EH (cell line): Measurements from ENCODE around the gene NLRP12.
A peak's percentile ranks its signal among the peaks of the same experiment; 100 is the strongest.
"Not testable (repeated sequence)": the region's sequence is repeated elsewhere in the genome, so short reads cannot be mapped to it uniquely, and the experiment has no call there.

Experiments used
- DNase-seq: peaks from one replicate; pipeline ENCODE4 v3.0.0-alpha.2; 2015; ENCODE audit warnings: low read depth

Gene NLRP12

GRCh38 chr19:53824134-53824611, at the start of gene NLRP12:
NLRP12 (minus strand) TSS chr19:53824314; CDS start chr19:53824174, 140 bp downstream.
- DNase-seq, result no peak

GRCh38 chr19:53872762-53873161, 48.6 kb upstream of the NLRP12 start:
- DNase-seq, result no peak

GRCh38 chr19:53871454-53871853, 47.3 kb upstream of the NLRP12 start:
- no peak for DNase-seq

GRCh38 chr19:53870485-53870844, 46.4 kb upstream of the NLRP12 start:
- DNase-seq, result no peak

GRCh38 chr19:53869805-53870484, 45.8 kb upstream of the NLRP12 start:
- not testable (repeated sequence) for DNase-seq

- peak; percentile 96 for DNase-seq
These were observed 45.0 kb upstream of the NLRP12 start for GRCh38 chr19:53868892-53869804.

GRCh38 chr19:53868091-53868891, 44.2 kb upstream of the NLRP12 start:
- peak; percentile 78 for DNase-seq

- DNase-seq, result peak; percentile 99
These were observed 43.3 kb upstream of the NLRP12 start, which contains the start of gene MYADM for GRCh38 chr19:53867225-53868090. MYADM (plus strand) TSS chr19:53867883; CDS start chr19:53873530, 5,647 bp downstream.

GRCh38 chr19:53866865-53867224, 42.7 kb upstream of the NLRP12 start:
- DNase-seq, result no peak

- peak; percentile 75 for DNase-seq
These were observed 42.1 kb upstream of the NLRP12 start for GRCh38 chr19:53865918-53866864.

GRCh38 chr19:53865523-53865917, 41.4 kb upstream of the NLRP12 start:
- no peak for DNase-seq

- no peak for DNase-seq
These were observed 40.3 kb upstream of the NLRP12 start for GRCh38 chr19:53864308-53864836.

GRCh38 chr19:53853707-53854106, 29.6 kb upstream of the NLRP12 start:
- DNase-seq, result no peak

GRCh38 chr19:53849237-53849676, 25.1 kb upstream of the NLRP12 start:
- peak; percentile 93 for DNase-seq

GRCh38 chr19:53847555-53847954, 23.4 kb upstream of the NLRP12 start:
- DNase-seq, result no peak

- DNase-seq, result no peak
These were observed 20.7 kb upstream of the NLRP12 start for GRCh38 chr19:53844849-53845246.

- peak; percentile 92 for DNase-seq
These were observed 16.8 kb upstream of the NLRP12 start for GRCh38 chr19:53840914-53841313.

GRCh38 chr19:53840241-53840640, 16.1 kb upstream of the NLRP12 start:
- DNase-seq, result not testable (repeated sequence)

- DNase-seq, result not testable (repeated sequence)
These were observed 14.3 kb upstream of the NLRP12 start for GRCh38 chr19:53838446-53838845.

- DNase-seq, result not testable (repeated sequence)
These were observed 8.7 kb upstream of the NLRP12 start for GRCh38 chr19:53832861-53833260.
